ENCODE results near the gene DGKH. TPM values are rescaled to one million over a fixed set of nuclear protein-coding genes. Genes with fewer than 3 reads are reported as not detected.
A peak's percentile ranks its signal among the peaks of the same experiment; 100 is the strongest.

Gene DGKH
- total and polyA plus RNA-seq, 9 of the 15 experiments (the other 6 are each of a cell fraction or from before 2014, with no cell fraction given): 0.38 to 4.4 (median 3.1) TPM

DNA sequence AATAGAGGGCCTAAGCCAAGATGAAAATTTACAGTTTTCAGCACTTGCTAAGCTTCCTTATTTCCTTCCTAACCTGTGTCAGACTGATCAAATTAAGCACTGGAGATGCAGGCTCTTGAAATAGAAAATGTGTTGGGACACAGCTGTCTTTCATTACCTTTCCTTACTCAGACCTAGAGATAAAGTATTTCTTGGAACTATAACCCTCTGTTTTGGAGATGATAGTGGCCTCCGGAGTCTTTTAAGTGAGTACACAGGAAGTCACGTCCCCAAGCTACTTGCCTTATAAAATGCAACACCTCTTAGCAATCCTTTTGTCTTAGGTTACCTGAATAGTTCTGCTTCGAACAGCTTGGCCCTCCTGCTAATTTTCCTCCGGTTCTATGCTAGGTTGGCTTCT lies 211.1 kb downstream of the DGKH start (continued):
- TF ChIP-seq MAFF (IDR thresholded peaks at IDR 0.05; ENCODE audit: low read length) (no peak), CHD1 (IDR thresholded peaks at IDR 0.05; ENCODE audit: low read length) (no peak), ZNF655 (CRISPR knock-in tag; IDR thresholded peaks at IDR 0.05) (no peak), CREB1 (IDR thresholded peaks at IDR 0.05) (no peak), CREB1 (CRISPR knock-in tag; IDR thresholded peaks at IDR 0.05) (no peak), FIP1L1 (IDR thresholded peaks at IDR 0.05; ENCODE audit: low read depth, low read length, poor library complexity, severe bottlenecking) (no peak), MLX (CRISPR knock-in tag; conservative IDR thresholded peaks at IDR 0.05) (no peak), LEF1 (IDR thresholded peaks at IDR 0.05) (peak; percentile 76), HDAC2 (IDR thresholded peaks at IDR 0.05) (no peak), NELFE (IDR thresholded peaks at IDR 0.05; ENCODE audit: insufficient read depth, insufficient read length) (no peak), SNRNP70 (optimal IDR thresholded peaks at IDR 0.05; ENCODE audit: low read depth, low read length) (no peak), BCL6 (CRISPR knock-in tag; IDR thresholded peaks at IDR 0.05) (no peak), CUX1 (CRISPR knock-in tag; IDR thresholded peaks at IDR 0.05) (no peak), RBFOX2 (IDR thresholded peaks at IDR 0.05; ENCODE audit: low read depth, low read length) (no peak), ZFP36 (IDR thresholded peaks at IDR 0.05; ENCODE audit: low read depth, low read length, partially characterized antibody) (no peak), CREM (IDR thresholded peaks at IDR 0.05; ENCODE audit: low read depth) (0 out of 2 replicates have a peak, but pooled peaks have one; percentile 14)
- TF ChIP-seq, protein P1, sequence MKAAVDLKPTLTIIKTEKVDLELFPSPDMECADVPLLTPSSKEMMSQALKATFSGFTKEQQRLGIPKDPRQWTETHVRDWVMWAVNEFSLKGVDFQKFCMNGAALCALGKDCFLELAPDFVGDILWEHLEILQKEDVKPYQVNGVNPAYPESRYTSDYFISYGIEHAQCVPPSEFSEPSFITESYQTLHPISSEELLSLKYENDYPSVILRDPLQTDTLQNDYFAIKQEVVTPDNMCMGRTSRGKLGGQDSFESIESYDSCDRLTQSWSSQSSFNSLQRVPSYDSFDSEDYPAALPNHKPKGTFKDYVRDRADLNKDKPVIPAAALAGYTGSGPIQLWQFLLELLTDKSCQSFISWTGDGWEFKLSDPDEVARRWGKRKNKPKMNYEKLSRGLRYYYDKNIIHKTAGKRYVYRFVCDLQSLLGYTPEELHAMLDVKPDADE (conservative IDR thresholded peaks at IDR 0.05; ENCODE audit: control insufficient read depth, low read depth, low read length): no peak
- TF ChIP-seq, protein P2, sequence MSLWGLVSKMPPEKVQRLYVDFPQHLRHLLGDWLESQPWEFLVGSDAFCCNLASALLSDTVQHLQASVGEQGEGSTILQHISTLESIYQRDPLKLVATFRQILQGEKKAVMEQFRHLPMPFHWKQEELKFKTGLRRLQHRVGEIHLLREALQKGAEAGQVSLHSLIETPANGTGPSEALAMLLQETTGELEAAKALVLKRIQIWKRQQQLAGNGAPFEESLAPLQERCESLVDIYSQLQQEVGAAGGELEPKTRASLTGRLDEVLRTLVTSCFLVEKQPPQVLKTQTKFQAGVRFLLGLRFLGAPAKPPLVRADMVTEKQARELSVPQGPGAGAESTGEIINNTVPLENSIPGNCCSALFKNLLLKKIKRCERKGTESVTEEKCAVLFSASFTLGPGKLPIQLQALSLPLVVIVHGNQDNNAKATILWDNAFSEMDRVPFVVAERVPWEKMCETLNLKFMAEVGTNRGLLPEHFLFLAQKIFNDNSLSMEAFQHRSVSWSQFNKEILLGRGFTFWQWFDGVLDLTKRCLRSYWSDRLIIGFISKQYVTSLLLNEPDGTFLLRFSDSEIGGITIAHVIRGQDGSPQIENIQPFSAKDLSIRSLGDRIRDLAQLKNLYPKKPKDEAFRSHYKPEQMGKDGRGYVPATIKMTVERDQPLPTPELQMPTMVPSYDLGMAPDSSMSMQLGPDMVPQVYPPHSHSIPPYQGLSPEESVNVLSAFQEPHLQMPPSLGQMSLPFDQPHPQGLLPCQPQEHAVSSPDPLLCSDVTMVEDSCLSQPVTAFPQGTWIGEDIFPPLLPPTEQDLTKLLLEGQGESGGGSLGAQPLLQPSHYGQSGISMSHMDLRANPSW (CRISPR knock-in tag; IDR thresholded peaks at IDR 0.05): no peak

Data from K562 (cell line).